GM12892 (cell line): ENCODE results near the gene NR2F2.

Experiments used
- POLR2A ChIP-seq: IDR thresholded peaks from 2 replicates; pipeline ENCODE4 v1.6.1; 2011; ENCODE audit warnings: low read depth, low read length, control low read depth
- POLR2AphosphoS5 ChIP-seq: IDR thresholded peaks from 2 replicates; pipeline ENCODE4 v1.6.1; 2011; ENCODE audit warnings: low read depth, low read length, control low read depth

DNA sequence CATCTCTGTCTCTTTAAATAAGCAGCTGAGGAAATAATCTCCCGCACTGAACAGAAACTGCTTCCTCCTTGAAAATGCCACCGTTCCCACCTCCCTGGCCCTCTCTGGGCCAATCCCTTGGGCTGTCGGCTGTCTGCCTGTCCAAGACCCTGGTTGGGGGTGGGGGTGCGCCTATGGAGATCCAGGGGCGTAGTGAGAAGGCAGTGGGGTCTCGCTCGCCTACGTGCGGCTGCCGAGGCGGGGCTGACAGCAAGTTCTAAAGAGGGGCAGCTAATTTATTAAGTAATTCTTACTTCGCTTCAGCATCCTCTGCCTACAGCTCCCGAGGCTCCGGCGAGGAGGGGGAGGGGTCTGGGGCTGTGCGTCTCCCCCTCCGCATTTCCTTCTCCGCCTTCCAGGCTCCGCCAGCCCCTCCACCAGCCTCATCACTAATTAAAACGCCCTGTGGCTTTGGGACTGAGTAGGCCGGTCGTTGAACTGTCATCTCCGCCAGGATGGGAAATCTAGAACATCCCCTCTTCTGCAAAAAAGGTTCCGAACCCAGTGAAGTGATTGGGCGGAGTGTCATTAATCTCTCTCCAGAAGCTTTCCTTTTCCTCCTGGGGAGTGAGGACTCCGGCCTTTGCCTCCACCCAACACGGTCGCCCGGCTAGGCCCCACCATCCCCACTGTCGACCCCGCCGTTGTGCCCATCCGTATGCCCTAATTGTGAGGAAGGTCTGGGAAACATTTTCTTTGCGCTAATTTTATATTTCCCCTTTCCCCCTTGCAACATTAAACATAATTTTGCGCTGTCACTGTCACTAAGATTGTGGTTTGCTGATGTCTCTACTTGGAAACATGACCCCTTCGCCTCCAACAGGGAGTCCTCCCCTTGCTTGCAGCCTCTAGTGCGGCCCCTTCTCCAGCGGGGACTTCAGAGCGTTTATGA, 16.9 kb downstream of the NR2F2 start:
- TF ChIP-seq POLR2A (no peak), POLR2AphosphoS5 (no peak)
